ENCODE results near the gene NME2. TPM values are rescaled to one million over a fixed set of nuclear protein-coding genes. Genes with fewer than 3 reads are reported as not detected.

The NME2 gene
- total RNA-seq, 1 donor from 2014 or later: 664 TPM

GRCh38 chr17:51133365-51133764, 32.8 kb upstream of the NME2 start:
- intact Hi-C loops (cut with micrococcal nuclease): no loop called here
- Mint-ChIP-seq H3K4me1 (ENCODE audit: low read depth) (peaks cover 11% of the 10 kb centered on the region), H3K27ac (no peak overlapping the region), H3K4me3 (no peak overlapping the region), H3K36me3 (ENCODE audit: low read depth) (no peaks in the 10 kb centered on the region), H3K27me3 (ENCODE audit: insufficient read depth) (no peaks in the 10 kb centered on the region), H3K9me3 (no peaks in the 10 kb centered on the region)
- DNase-seq (ENCODE audit: low spot score): no peak

GRCh38 chr17:51135956-51136355, 30.3 kb upstream of the NME2 start:
- peaks cover 11% of the 10 kb centered on the region for H3K4me1 Mint-ChIP-seq (ENCODE audit: low read depth)
- no peaks in the 10 kb centered on the region for H3K9me3 Mint-ChIP-seq
- H3K4me3 Mint-ChIP-seq: no peak overlapping the region
- no peak for DNase-seq (ENCODE audit: low spot score)
- intact Hi-C loops (cut with micrococcal nuclease): no loop called here
- no peaks in the 10 kb centered on the region for H3K36me3 Mint-ChIP-seq (ENCODE audit: low read depth)
- H3K27ac Mint-ChIP-seq: no peak overlapping the region
- no peaks in the 10 kb centered on the region for H3K27me3 Mint-ChIP-seq (ENCODE audit: insufficient read depth)

GRCh38 chr17:51142597-51142996, 23.6 kb upstream of the NME2 start:
- intact Hi-C loops (cut with micrococcal nuclease): no loop called here
- Mint-ChIP-seq H3K9me3 (no peaks in the 10 kb centered on the region), H3K27me3 (ENCODE audit: insufficient read depth) (no peaks in the 10 kb centered on the region), H3K27ac (no peak overlapping the region), H3K4me1 (ENCODE audit: low read depth) (peaks cover 24% of the 10 kb centered on the region), H3K4me3 (no peak overlapping the region), H3K36me3 (ENCODE audit: low read depth) (no peaks in the 10 kb centered on the region)
- no peak for DNase-seq (ENCODE audit: low spot score)

- Mint-ChIP-seq H3K4me3 (no peak overlapping the region), H3K4me1 (ENCODE audit: low read depth) (peaks cover 28% of the 10 kb centered on the region), H3K27ac (no peak overlapping the region), H3K36me3 (ENCODE audit: low read depth) (no peaks in the 10 kb centered on the region), H3K9me3 (no peaks in the 10 kb centered on the region), H3K27me3 (ENCODE audit: insufficient read depth) (no peaks in the 10 kb centered on the region)
- intact Hi-C loops (cut with micrococcal nuclease): no loop called here
- no peak for DNase-seq (ENCODE audit: low spot score)
Measured at GRCh38 chr17:51144266-51145022, 21.8 kb upstream of the NME2 start.

- DNase-seq (ENCODE audit: low spot score): no peak
Measured at GRCh38 chr17:51147650-51148049, 18.6 kb upstream of the NME2 start.

GRCh38 chr17:51149163-51149562, 17.0 kb upstream of the NME2 start:
- Mint-ChIP-seq H3K36me3 (ENCODE audit: low read depth) (no peaks in the 10 kb centered on the region), H3K27me3 (ENCODE audit: insufficient read depth) (no peaks in the 10 kb centered on the region), H3K4me3 (no peak overlapping the region), H3K27ac (no peak overlapping the region), H3K4me1 (ENCODE audit: low read depth) (peaks cover 23% of the 10 kb centered on the region), H3K9me3 (no peaks in the 10 kb centered on the region)
- no peak for DNase-seq (ENCODE audit: low spot score)
- intact Hi-C loops (cut with micrococcal nuclease): no loop called here

More at GRCh38 chr17:51147650-51148049, 18.6 kb upstream of the NME2 start:
- Mint-ChIP-seq H3K36me3 (ENCODE audit: low read depth) (no peaks in the 10 kb centered on the region), H3K27me3 (ENCODE audit: insufficient read depth) (no peaks in the 10 kb centered on the region), H3K27ac (peak overlapping the region; percentile 75), H3K4me3 (no peak overlapping the region), H3K9me3 (no peaks in the 10 kb centered on the region), H3K4me1 (ENCODE audit: low read depth) (peaks cover 26% of the 10 kb centered on the region)
- intact Hi-C loops (cut with micrococcal nuclease): loop anchor here (1.0 kb wide), 1 partner anchor 26 kb away; no protein-coding TSS in a partner anchor

GRCh38 chr17:51150932-51151331, 15.3 kb upstream of the NME2 start:
- Mint-ChIP-seq H3K27ac (no peak overlapping the region), H3K9me3 (no peaks in the 10 kb centered on the region), H3K4me3 (no peak overlapping the region), H3K4me1 (ENCODE audit: low read depth) (peaks cover 27% of the 10 kb centered on the region), H3K27me3 (ENCODE audit: insufficient read depth) (no peaks in the 10 kb centered on the region), H3K36me3 (ENCODE audit: low read depth) (peaks cover 6% of the 10 kb centered on the region)
- intact Hi-C loops (cut with micrococcal nuclease): loop anchor here (5.0 to 10.0 kb wide), 2 partner anchors 299 to 446 kb away; partner anchors contain the start of gene ANKRD40
- no peak for DNase-seq (ENCODE audit: low spot score)

- no peak for DNase-seq (ENCODE audit: low spot score)
- Mint-ChIP-seq H3K4me3 (no peak overlapping the region), H3K36me3 (ENCODE audit: low read depth) (peaks cover 19% of the 10 kb centered on the region), H3K27me3 (ENCODE audit: insufficient read depth) (no peaks in the 10 kb centered on the region), H3K9me3 (no peaks in the 10 kb centered on the region), H3K27ac (no peak overlapping the region), H3K4me1 (ENCODE audit: low read depth) (peaks cover 23% of the 10 kb centered on the region)
- intact Hi-C loops (cut with micrococcal nuclease): loop anchor here (1.0 to 10.0 kb wide), 8 partner anchors 14 to 448 kb away; partner anchors contain the start of genes ANKRD40, MBTD1, NME2 and TOB1
Measured at GRCh38 chr17:51152766-51153209, 13.4 kb upstream of the NME2 start.

GRCh38 chr17:51153210-51154072, 12.8 kb upstream of the NME2 start, which contains the start of gene NME1:
NME1 (plus strand) TSS chr17:51153559; CDS start chr17:51155655, 2,096 bp downstream.
- Mint-ChIP-seq H3K27ac (no peak within 1 kb of the TSS), H3K27me3 (ENCODE audit: insufficient read depth) (no peaks in the 10 kb centered on the region), H3K36me3 (ENCODE audit: low read depth) (peaks cover 19% of the 10 kb centered on the region), H3K9me3 (no peaks in the 10 kb centered on the region), H3K4me3 (no peak within 1 kb of the TSS), H3K4me1 (ENCODE audit: low read depth) (peaks cover 21% of the 10 kb centered on the region)
- DNase-seq (ENCODE audit: low spot score): peak; percentile 96
- intact Hi-C loops (cut with micrococcal nuclease): loop anchor here (1.0 to 10.0 kb wide), 8 partner anchors 13 to 449 kb away; partner anchors contain the start of genes ANKRD40, MBTD1, NME2 and TOB1

- Mint-ChIP-seq H3K27me3 (ENCODE audit: insufficient read depth) (no peaks in the 10 kb centered on the region), H3K4me1 (ENCODE audit: low read depth) (peaks cover 21% of the 10 kb centered on the region), H3K9me3 (no peaks in the 10 kb centered on the region), H3K27ac (no peak overlapping the region), H3K4me3 (no peak overlapping the region), H3K36me3 (ENCODE audit: low read depth) (peaks cover 25% of the 10 kb centered on the region)
- DNase-seq (ENCODE audit: low spot score): peak; percentile 8
- intact Hi-C loops (cut with micrococcal nuclease): loop anchor here (5.0 to 10.0 kb wide), 2 partner anchors 302 to 449 kb away; partner anchors contain the start of gene ANKRD40
Measured at GRCh38 chr17:51154176-51154575, 12.0 kb upstream of the NME2 start.

GRCh38 chr17:51155416-51155815, 10.8 kb upstream of the NME2 start:
- peaks cover 32% of the 10 kb centered on the region for H3K36me3 Mint-ChIP-seq (ENCODE audit: low read depth)
- H3K27ac Mint-ChIP-seq: no peak overlapping the region
- H3K27me3 Mint-ChIP-seq (ENCODE audit: insufficient read depth): no peaks in the 10 kb centered on the region
- no peak overlapping the region for H3K4me3 Mint-ChIP-seq
- intact Hi-C loops (cut with micrococcal nuclease): loop anchor here (10.0 kb wide), 1 partner anchor 451 kb away; the partner anchor contains the start of gene ANKRD40
- peaks cover 21% of the 10 kb centered on the region for H3K4me1 Mint-ChIP-seq (ENCODE audit: low read depth)
- H3K9me3 Mint-ChIP-seq: no peaks in the 10 kb centered on the region
- no peak for DNase-seq (ENCODE audit: low spot score)

GRCh38 chr17:51159604-51160003, 6.6 kb upstream of the NME2 start:
- peaks cover 21% of the 10 kb centered on the region for H3K4me1 Mint-ChIP-seq (ENCODE audit: low read depth)
- no peaks in the 10 kb centered on the region for H3K9me3 Mint-ChIP-seq
- intact Hi-C loops (cut with micrococcal nuclease): loop anchor here (10.0 kb wide), 1 partner anchor 455 kb away; the partner anchor contains the start of gene ANKRD40
- peaks cover 50% of the 10 kb centered on the region for H3K36me3 Mint-ChIP-seq (ENCODE audit: low read depth)
- no peak overlapping the region for H3K27ac Mint-ChIP-seq
- H3K4me3 Mint-ChIP-seq: no peak overlapping the region
- H3K27me3 Mint-ChIP-seq (ENCODE audit: insufficient read depth): no peaks in the 10 kb centered on the region
- DNase-seq (ENCODE audit: low spot score): no peak

All from activated T-helper 1 cell treated with anti-CD3 and anti-CD28 coated beads, Interleukin-12 subunit alpha, Interleukin-12 subunit beta, Interleukin-2, Interleukin-4 antibody, amounts not matched to agents 30 ng/mL and 10 ng/mL and 1 ng/mL, durations not matched to agents 14 hours and 24 hours and 36 hours (primary cell).